Inflammatory macrophage treated with lipopolysaccharide for 1 hour (primary cell): Measurements from ENCODE around the gene DZIP1L.

Experiments
- DNase-seq, 2 donors: peaks; one replicate each; pipeline ENCODE4 v3.0.0-alpha.2; 2020 to 2022

Gene DZIP1L

DNA sequence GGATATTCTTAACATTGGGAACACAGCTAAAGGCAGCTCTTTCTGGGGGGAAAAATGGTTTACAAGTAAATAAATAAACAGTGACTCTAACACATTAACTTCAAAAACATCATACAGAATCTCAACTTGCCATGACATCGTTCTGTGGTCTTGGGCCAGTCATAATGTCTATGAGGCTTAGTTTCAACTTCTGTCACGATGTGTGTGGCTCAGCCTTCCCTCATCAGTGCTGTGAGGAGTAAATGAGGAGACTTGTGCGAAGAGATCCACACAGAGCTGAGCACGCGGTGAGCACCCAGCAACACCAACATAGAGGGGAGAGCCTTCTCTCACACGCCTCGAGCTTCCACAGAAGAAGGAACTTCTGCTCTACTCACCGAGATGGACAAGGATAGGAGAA, 49.0 kb downstream of the DZIP1L start:
- no peak for DNase-seq

DNA sequence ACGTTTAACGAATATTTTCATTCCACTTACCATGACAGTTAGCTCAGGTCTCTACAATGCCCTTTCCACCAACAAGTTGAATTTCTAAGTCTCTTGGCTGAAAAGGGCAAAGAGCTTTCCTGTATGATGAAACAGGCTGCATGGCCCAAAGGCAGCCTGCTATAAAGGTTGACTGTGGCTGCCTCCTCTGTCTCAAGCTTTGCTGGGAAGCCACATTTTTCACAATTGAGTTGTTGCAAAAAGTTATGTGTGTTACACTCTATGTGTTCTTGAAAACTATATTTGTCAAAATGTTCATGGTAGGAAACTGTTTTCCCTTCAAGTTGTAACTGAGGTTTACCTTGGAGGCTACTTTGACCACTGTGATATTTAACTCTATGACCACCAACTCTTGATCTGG, 49.5 kb downstream of the DZIP1L start:
- no peak for DNase-seq

DNA sequence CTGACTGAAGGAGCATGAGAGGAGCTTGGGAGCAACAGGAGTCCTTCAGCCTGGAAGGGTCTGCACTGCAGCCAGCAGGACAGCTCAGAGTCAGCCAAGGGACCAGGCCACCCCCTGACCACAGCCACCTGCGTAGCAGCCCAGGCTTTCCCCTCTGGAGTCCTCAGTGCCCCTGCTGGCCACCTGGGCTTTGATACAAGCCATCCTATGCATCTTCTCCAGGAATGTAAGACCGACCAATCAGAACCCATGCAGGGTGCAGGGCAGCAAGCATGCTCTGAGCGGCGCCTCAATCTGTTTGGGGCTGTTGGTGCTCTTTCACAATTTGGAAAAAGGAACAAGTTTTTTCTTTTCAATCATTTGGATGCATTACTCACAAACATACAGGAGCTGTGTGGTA, 52.0 kb downstream of the DZIP1L start:
- DNase-seq: no peak

DNA sequence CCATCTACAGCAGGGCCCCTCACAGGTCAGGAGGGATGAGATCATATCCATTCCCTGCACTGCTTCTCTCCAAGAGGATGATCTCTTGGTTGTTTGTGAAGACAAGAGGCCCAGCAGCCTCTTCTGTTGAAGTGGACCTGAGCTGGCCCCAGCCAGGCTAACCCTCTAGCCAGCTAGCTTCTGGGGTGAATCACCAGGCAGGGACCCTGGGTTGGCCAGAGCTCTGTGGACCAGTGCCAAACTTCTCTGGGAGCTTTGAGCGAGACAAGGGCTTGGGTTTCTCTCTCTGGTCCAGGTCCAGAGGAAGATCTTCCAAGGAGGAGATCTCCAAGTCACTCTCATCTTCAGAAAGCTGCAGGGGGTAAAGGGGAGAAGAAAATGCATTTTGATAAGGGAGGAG, 52.8 kb downstream of the DZIP1L start:
- DNase-seq: no peak

DNA sequence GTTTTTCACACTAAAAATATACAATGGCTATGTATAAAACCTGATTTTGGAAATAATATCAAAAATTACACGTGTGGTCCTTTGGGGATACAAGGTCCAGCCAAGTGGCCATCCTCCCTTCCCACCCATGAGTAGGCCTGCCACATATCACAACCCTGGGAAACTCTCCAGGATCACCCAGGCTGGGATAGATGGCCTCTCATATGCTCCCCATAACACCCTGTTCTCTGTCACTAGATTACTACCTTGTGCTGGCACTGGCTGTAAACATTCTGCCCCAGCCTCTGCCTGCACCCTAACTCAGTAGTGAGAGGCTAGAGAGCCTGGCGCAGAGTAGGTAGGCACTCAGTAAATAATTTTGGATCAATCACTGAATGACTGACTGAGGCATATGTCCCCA, 53.4 kb downstream of the DZIP1L start:
- DNase-seq: no peak

DNA sequence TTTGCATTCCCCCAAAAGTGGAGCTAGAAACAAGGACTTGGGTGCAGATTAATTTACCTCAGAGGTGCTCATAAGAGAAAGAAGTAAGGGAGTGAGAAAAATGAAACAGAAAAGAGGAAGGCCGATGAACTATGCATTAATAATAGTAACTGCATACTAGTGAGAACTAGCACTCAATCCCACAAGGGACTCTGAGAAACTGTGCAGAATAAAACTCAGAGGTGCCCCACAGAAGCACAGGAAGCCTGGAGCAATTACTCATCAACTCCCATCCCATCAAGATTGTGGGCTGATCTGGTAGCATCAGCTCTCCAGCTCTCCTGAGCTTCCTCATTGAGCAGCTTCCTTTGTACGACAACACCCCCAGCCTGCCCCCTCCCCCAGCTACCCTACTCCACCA, 54.6 kb downstream of the DZIP1L start:
- DNase-seq: no peak

DNA sequence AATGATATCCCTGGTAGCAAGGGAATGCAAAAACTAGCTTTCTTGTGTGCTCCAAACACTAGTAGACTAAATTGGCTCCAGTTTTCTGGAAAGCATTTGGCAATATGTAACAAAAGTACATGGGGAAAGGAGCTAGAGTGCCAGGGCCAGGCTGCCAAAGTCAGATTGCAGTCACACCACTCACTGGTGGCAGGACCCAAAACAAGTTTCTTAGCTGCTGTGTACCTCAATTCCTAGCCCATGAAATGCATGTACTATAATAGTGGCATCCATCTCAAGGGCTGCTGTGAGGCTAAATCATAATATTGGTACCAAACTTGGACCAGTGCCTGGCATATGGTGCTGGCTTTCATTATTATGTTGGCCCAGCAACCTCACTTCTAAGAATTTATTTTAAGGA, 56.1 kb downstream of the DZIP1L start:
- no peak for DNase-seq

DNA sequence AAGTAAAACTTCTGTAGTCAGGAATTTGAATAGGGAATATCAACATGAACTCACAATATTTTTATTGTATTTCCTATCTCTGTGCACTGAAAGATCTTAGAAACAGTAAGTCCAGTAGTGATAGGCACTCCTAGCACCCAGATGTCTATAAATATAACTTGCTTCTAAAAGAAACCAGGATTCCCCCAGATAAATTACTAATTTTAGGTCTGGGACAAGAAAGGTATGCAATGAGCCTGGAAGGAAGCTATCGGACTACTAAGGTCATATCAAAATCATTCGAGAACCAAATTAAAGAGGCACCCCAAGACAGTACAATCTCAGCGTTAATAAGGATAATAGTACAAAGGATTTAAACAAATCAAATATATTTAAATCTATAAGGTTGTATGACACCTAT, 58.0 kb downstream of the DZIP1L start:
- DNase-seq: no peak

DNA sequence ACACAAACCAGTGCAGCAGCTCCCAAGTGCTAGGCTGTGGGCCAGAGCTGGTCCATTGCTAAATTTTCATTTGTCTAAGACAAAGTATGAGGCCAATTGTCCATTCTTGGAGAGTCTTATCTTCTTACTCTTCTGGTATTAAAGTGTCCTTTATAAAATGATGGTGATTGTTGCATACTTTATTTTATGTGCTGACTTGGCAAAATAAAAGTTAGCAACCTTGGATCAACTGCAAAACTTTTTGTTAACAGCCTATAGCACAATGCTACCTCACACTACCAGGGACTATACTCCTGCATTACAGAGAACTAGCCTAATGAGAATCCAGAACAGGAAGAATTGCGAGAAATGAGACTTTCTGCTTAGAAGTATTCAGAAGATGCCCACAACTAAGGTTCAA, 61.4 kb downstream of the DZIP1L start:
- no peak for DNase-seq

DNA sequence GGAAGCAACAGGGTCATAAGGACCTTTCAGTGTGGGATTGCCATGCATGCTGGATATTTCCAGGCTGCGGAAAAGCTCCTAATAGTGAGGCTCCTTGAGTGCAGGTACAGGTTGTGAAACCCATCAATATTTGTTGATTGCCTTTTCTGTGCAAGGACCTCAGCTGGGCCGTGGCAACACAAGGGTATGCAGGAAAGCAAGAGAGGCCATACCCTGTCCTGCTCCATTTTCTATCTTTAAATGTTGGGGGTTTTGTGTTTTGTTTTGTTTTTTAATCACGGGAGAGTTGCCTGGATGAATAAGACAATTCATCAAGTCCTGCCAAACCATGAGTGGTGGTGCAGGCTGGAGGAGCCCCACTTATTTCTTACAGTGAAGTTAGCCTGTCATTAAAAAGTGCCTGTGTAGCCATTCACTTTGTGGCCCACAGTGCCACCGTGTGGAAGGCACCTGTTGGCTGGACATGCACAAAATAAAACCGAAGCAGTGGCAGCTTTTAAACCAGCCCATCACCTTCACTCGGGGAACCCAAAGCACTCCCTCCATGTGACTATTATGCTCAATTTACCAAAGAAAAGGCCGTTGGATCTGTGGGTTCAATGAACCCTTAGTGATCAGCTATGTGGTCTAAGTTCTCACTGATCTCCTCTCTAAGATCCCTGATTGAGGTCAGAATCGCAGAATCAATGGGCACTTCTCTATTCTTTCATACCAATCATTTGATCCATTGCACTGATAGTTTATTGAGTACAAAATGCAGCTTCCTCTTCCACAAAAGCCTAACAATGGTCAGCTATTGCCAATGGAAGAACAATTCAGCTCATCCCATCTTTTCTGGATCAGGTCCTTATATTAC, 63.2 kb downstream of the DZIP1L start:
- peak in 1 of 2 donors; percentile 22 for DNase-seq

DNA sequence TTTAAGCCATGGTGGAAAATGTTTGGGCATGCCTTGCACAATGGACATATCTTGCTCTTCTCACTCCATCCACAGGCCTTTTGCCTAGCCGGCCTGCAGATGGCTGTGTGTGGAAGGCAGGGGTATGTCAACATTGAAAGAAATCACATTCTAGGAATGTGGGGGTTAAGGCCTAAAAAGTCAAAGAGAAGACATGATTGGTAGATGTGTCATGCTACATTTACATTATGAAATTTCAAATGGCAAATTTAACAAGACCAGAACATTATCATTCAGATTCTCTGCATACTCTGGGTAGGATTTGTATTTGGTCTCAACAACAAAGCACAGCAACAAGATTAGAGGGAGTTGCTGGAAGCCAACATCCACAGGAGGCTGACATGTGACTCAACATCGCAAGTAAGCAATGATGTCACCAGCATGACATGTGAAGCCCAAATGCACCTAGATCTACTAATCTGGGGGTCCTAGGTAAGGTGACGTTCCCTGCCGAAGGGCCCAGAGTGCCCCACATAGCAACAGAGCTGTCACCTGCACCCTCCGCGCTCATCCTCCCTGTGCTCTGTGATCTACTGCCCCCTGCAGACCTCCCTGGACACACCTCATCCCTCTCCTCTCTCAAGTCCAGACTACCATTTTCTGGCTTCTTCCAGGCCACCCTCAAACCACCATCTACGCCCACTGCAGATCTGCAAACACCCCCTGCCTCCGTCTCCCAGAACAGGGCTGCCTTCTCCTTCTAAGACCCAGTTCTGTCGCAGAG, 66.1 kb downstream of the DZIP1L start:
- no peak for DNase-seq

DNA sequence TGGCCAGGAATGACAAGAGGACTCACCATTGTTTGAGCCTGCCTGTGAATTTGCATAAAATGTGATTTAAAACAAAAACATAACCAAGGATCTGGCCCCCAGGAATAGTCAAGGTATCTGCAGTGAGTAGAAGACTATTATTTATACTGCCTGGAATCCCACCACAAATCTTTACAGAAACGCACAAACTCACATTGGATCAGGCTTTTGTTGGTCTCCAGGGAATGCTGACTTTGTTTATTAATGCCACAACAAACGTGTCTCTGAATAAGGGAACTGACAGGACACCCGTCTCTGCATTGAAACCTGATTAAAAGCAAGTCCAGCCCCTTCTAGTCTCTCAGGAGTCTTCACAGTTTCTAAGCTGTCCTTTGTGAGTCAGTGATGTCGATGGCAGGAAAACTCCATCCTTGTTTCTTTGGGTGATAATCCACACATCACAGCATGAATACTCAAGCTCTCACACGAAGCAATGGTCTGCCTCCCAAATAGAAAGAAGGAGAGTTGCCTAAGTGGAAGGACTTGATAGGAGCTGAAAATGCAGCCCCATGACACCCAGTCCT, 67.7 kb downstream of the DZIP1L start:
- no peak for DNase-seq

DNA sequence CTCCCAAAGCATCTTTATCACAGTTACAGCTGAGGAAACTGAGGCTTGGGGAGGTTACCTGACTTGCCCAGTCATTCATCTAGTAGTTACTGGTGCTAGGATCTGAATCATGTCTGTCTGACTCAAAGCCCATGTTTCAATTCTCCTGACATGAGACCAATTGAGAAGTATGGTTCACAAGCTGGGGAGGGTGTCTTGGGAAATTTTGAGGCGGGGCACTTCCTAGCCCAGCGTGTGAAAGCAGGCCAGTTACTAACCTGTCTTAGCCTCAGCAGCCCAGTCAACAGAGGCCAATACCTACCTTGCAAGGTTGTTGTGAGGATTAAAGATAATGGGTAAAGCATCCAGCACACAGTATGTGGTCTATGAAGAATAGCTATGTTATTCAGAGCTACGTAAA, 68.5 kb downstream of the DZIP1L start:
- peak in 1 of 2 donors; percentile 8 for DNase-seq

DNA sequence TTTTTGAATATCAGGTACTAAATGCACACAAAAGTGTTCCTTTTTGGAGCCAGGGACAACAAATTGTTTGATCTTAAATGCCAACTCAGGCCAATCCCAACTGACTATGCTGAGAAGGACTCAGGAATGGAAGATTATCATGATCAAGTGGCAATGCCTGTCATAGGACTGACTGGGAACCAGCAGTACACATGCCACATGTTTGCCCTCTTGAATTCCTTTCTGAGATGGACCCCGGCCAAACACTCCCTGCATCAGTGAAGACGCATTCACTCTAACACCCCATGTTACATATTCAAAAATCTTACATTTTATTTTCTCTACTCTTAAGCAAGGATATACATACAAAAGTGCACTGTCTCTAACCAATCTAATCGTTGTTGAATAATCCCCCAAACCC, 69.3 kb downstream of the DZIP1L start:
- DNase-seq: no peak

DNA sequence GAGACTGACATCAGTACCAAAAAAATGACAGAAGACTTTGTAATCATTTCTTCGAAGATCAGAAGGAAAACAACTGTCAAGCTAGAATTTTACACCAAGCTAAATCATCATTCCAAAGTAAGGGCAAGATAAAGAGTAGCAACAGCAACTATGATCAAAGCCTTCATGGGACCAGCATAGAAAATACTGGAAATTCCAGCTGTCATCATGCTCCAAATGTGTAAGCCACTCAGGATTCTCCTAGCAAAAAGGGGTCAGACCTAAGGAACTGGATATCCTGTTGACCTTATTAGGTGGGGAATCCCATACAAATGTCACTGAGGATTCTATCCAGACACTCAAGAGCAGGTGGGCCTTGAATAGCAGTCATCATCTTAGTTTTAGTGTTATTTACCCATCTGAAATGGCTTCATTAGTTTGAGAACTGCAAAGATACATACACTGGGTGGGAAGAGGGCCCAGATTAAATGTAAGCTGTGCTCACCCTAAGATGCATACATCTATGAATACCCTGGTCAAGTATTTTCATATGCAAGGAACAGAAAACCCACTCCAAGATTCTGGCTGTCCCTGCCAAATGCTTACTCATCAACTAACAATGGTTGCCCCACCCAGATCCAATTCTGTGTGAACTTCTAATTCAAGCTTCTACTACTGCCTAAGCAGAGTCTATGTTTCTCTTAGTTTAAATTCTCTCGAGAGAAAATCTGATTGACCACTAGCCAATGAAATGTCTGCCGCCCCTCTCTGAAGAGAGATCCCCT, 72.0 kb downstream of the DZIP1L start:
- peak; percentile 25 to 65 for DNase-seq

DNA sequence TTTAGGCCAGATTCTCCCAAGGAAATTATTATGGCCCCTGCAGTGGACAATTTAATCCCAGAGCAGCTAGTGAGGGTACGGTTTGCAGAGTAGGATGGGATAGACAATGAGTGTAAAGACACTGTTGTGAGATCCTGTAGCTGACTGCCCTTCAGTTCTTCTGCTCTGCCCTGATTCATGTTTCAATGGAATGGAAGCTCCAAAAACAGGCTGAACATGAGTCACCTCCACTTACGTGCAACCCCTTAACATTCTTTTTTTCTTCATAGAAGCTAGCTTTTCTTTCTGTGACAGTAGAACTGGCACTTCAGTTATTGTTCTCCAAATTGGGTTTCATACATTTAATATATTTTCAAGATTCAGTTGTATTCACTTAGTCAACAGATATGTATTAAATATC, 73.4 kb downstream of the DZIP1L start:
- DNase-seq: no peak

DNA sequence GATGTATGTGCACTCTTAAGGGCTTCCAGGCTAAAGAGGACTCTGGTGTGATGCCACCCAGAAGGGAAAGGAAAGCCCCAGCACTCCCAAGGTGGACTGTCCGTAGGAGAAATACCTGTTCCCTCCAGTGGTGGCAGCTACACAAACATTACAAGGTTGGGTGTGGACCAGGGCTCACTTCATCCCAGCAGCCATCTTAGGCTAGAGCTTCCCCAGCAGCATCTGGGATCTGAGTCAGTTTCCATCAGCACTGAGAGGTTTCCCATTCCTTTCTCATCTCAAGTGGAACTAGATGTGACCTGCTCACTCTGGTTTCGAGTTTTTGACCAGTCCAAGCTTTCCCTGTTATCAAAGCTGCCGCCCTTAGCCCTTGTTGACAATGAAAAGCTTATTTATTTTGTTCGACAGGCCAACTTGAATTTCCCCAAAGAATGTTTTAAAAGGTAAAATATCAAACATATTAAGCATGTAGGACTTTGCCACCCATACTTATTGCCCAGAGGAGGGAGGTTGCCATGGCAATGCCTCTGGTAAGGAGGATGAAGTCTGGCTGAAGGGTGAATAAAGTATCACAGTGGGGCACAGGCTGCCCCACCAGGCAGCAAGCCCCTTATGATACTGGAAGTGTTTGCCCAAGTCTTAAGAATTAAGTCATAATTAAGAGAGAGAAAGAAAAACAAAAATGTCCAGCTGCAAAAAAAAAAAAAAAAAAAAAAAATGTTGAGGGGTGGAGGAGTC, 76.5 kb downstream of the DZIP1L start:
- no peak for DNase-seq

DNA sequence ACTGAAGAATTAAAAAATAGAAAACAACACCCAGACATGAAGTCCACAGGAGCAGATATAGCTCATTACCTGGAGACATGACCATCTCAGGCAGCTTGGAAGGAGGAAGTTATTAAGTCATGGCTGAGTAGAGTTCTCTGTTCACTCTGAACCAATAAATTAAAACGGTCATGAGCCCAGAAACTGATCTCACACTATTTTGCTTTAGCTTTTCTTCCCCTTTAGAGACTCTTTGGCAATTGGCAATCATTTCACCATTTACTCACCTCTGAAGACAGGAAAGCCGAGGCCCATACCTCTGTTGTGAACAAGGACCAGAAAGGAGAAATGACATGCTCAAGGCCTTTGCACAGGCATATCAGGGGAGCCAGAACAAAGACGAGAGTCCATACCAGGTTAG, 78.8 kb downstream of the DZIP1L start:
- DNase-seq: no peak

DNA sequence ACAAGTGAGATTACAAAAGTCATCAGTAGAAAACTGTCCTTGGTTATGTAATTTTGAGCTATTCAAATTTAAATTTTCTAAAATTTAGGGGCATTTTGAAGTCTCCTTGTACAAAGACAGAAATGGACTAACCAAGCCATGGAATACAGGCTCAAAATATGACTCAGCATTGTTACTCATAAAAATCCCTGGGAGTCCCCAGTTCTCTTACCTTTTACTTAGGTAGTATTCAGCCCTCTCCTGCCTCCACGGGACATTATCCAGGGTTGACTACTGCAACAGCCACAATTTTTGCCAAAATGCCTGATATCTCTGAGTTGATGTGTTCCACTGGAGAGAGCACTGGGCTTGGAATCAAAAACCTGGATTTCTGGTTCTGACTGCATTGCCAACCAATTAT, 80.5 kb downstream of the DZIP1L start:
- DNase-seq: no peak

DNA sequence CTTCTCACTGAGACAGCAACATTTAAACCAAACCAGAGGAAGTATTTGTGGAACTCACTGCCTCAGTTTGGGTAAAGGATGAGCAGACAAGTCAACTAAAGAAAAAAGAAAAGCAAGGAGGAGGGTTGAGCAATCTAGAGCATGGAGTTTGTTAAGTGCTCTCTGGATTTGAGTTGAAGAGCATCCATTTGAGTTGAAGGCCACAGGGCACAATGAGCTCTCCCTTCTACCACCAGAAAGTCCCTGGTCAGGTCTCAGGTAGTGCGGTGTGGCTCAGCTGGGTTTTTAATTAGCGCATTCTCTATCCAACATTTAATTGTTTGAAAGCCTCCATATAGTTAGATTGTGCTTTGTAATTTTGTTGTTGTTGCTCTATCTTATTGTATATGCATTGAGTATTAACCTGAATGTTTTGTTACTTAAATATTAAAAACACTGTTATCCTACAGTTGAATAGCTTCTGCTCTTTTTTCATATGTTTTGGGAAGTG, 82.2 kb downstream of the DZIP1L start:
- DNase-seq: no peak

DNA sequence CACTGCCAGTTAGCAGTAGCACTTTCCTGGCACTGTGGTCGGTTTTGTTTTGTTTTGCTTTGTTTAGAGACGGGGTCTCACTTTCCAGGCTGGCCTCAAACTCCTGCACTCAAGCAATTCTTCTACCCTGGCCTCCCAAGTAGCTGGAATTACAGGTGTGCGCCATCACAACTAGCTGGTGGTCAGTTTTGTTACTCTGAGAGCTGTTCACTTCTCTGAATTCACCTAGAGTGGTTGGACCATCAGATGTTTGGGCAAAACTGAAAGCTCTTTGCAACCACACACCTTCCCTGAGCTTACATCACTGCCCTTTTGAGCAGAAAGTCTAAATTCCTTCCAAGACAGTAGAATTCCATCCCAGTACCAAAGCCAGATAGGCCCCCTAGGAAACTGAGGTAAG, 82.8 kb downstream of the DZIP1L start:
- no peak for DNase-seq

DNA sequence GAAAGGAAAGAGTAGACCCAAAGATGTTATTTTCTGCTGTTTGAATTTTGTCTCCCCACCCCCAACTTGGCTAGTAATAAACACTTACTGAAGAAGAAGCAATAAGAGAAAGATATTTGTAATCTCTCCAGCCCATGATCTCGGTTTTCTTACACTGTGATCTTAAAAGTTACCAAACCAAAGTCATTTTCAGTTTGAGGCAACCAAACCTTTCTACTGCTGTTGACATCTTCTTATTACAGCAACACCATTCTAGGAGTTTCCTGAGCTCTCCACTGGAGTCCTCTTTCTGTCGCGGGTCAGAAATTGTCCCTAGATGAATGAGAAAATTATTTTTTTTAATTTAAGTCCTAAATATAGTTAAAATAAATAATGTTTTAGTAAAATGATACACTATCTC, 83.9 kb downstream of the DZIP1L start:
- DNase-seq: no peak
